GM19397 (cell line): ENCODE data around the gene A2ML1.
"Not testable (repeated sequence)": the region's sequence is repeated elsewhere in the genome, so short reads cannot be mapped to it uniquely, and the experiment has no call there.

Experiments
- ATAC-seq: cut with Tn5 transposase; IDR thresholded peaks from one replicate; pipeline ENCODE4 v1.9.1; 2021; ENCODE audit warnings: mild to moderate bottlenecking, moderate library complexity; ENCODE audit not compliant: unreplicated experiment

A2ML1 gene

DNA sequence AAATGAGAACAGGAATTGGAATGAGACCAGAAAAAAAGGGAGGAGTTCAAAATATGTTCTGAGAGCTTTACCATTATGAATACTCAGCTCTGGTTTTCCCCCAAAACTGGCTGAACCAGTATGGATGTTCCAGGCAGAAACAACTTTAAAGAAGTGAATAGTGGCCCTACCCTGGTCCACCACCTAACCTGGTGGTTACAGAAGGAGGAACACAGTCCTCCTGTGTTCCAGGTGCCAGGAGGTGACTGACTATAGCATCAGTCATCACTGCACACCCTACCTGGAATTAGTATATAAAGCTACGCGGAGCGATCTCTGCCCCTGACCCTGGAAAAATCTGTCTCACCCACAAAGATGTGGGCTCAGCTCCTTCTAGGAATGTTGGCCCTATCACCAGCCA is at the start of gene A2ML1:
Gene A2ML1 (plus strand): TSS at position 324 of the 400 bp plus-strand sequence. CDS start 31 bp downstream, at position 355.
- ATAC-seq: no peak

DNA sequence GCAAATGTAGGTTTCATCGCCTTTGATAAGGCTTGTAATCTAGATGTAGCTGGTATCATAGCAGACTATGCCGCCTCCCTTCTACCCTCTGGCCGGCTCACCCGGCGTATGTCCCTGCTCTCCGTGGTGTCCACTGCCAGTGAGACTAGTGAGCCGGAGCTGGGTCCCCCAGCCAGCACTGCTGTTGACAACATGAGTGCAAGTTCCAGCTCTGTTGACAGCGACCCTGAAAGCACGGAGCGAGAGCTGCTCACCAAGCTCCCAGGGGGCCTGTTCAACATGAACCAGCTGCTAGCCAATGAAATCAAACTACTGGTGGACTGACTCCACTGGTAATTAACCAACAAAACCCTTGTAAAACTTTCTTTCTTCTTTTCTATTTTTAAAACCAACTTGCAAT is 49.0 kb upstream of the A2ML1 start:
- ATAC-seq: no peak

DNA sequence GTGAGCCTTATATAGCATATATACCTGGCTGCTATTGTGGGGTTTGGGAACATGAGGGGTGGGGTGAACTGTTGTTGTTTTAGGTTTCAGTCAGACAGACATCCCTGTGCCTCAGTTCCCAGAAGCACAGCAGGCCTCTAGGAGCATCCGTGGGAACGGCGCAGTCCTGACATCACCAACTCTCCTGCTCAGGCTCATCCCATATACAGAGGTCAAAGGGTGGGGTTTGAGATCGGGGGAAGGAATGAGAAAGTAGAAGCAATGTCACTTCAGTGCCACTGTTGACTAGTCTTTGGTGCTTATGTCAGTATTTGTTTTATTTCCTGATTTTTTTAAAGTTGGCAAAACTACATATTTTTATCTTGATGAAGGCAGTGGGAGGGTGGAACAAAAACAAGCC is 43.1 kb upstream of the A2ML1 start:
- ATAC-seq: no peak

DNA sequence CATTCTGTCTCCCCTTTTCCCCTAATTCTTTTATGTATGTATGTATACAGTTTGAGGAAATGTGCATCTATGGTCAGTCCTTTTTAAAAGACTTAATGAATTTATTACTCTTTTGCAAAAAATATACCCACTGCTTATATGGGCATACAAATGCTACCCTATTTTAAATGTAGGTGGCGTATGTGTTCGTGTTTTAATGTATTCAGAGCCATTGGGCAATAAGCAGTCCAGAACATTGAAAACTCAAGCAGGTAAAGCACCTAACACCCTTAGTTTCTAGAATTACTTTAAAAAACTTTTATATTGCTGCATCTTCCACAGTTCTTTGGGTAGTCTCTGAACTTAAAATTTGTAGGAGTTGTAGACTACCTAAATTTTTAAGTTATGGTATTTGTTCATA is 42.6 kb upstream of the A2ML1 start:
- no peak for ATAC-seq

DNA sequence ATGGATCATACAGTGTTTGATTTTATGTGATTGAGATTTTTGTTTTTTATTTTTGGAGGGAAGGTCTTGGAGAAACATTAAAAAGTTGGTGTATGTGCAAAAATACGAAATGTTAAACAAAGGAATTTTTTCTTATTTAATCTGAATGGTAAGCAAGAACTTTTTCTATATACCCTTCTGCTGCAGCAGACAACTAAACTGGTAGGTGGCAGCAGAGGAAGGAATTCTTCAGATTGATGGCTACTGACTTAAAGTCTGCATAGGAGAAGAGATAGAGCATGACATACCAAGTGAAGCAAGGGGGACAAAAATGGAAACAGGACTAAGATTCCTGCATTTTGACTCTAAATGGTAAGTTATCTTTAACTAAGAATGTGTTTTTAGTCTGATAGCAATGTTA is 42.0 kb upstream of the A2ML1 start:
- ATAC-seq: no peak

DNA sequence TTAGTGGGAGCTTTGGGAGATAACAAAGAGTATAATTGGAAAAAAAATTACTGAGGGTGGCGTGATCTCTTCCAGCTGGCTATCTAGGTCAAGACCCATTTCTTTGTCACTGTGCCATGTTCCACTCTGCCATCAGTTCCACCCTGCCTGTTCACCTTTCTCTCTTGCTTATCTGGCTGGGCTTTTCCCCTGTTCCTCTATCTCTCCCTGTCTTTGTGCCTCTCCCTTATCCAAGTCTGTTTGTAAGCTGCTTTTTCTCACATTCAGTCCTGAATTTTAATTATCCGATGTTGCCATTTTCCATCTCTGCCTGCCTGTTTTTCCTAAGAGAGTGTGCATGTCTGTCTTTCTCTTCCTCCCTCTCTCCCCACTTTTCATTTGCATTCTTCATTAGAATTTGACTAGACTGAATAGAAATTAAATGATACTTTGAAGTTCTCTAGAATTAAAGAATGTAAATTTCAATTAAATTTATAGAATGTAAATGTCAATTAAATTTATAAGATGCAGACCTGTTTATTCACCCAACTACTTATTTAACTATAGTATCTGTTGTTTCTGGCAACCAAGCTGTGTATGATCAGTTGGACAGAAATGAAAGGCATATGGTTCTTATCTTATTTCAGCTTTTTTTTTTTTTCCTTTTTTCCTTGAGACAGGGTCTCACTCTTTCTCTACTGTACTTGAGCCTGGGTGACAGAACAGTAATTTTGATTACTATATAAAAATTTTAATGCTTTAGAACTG is 40.9 kb upstream of the A2ML1 start:
- ATAC-seq: no peak

DNA sequence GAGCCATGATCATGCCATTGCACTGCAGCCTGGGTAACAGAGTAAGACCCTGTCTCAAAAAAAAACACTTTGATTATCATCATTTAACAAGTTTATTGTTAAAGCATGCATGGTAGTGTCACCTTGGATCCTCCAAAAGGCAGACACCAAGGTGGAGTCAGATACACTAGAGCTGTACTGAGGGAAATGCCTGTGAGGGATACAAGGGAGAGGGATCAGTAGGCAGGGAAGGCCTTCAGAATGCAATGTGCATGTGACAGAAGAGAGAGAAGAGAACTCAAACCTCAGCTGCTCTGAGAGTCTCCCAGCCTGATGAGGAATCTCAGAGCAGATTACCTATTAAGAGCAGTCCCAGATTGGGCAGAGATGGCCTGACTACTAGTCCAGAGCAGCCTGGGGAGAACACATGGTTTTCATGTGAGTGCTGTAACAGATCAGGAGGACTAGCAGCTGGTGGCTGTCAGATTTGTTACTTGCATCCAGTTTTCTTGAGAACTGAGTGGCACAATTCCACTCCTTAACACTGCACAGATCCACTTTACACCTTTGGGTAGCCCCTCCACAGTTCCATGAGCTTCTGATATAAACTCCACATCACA is 38.0 kb upstream of the A2ML1 start:
- ATAC-seq: no peak

DNA sequence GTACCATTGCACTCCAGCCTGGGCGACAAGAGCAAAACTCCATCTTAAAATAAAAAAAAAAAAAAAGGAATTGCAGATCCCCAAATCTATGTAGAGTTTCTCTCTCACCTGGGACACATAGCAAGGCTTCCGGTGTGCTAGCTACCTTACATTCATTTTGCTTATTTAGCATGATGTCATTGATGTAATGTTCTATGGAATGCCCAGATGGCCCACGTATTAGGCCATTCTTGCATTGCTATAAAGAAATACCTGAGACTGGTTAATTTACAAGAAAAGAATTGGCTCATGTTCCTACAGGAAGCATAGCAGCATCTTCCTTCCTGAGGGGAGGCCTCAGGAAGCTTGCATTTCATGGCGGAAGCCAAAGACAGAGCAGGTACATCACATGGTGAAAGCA is 36.9 kb upstream of the A2ML1 start:
- ATAC-seq: no peak

DNA sequence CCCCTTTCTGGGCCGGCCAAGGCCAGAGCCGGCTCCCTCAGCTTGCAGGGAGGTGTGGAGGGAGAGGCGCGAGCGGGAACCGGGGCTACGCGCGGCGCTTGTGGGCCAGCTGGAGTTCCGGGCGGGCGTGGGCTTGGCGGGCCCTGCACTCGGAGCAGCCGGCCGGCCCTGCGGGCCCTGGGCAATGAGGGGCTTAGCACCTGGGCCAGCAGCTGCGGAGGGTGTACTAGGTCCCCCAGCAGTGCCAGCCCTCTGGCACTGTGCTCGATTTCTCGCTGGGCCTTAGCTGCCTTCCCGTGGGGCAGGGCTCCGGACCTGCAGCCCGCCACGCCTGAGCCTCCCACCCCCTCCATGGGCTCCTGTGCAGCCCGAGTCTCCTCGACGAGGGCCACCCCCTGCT is 35.2 kb upstream of the A2ML1 start:
- not testable (repeated sequence) for ATAC-seq

DNA sequence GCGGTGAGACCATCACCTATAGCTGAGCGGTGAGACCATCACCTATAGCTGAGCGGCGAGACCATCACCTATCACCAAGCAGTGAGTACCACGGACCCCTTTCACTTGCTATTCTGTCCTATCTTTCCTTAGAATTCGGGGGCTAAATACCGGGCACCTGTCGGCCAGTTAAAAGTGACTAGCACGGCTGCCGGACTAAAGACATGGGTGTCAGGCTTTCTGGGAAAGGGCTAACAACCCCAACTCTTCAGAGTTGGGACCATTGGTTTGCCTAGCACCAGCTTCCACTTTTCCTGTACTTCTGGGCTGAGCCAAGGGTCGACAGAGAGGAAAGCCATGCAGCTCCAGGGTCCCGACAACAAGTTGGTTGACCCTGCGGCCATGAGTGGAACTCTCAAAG is 33.7 kb upstream of the A2ML1 start:
- not testable (repeated sequence) for ATAC-seq

DNA sequence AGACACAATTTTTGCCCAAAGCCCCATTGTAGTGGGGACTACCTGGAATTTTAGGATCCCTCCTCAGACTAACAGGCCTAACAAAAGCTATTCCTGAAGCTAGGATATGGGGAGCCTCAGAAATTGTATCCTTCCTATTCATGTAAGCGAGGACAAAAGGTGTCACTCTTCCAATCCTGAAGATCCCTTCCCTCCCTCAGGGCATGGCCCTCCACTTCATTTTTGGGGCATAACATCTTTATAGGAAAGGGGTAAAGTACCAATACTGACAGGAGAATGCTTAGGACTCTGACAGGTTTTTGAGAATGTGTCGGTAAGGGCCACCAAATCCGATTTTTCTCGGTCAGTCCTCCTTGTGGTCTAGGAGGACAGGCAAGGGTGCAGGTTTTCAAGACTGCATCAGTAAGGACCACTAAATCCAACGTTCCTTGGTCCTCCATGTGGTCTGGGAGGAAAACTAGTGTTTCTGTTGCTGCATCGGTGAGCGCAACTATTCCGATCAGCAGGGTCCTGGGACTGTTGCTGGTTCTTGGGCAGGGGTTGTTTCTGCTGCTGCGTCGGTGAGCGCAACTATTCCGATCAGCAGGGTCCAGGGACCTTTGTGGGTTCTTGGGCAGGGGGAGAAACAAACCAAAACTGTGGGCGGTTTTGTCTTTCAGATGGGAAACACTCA is 32.9 kb upstream of the A2ML1 start:
- ATAC-seq: not testable (repeated sequence)

DNA sequence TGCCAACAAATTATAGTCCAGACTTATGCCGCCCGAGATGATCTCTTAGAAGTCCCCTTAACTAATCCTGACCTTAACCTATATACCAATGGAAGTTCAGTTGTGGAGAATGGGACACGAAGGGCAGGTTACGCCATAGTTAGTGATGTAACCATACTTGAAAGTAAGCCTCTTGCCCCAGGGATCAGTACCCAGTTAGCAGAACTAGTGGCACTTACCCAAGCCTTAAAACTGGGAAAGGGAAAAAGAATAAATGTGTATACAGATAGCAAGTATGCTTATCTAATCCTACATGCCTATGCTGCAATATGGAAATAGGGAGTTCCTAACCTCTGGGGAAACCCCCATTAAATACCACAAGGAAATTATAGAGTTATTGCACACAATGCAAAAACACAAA is 29.2 kb upstream of the A2ML1 start:
- ATAC-seq: not testable (repeated sequence)

DNA sequence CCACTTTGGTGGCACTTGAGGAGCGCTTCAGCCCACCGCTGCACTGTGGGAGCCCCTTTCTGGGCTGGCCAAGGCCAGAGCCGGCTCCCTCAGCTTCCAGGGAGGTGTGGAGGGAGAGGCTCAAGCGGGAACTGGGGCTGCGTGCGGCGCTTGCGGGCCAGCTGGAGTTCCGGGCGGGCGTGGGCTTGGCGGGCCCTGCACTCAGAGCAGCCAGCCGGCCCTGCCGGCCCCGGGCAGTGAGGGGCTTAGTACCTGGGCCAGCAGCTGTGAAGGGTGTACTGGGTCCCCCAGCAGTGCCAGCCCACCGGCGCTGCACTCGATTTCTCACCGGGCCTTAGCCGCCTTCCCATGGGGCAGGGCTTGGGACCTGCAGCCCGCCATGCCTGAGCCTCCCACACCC is 27.8 kb upstream of the A2ML1 start:
- not testable (repeated sequence) for ATAC-seq

DNA sequence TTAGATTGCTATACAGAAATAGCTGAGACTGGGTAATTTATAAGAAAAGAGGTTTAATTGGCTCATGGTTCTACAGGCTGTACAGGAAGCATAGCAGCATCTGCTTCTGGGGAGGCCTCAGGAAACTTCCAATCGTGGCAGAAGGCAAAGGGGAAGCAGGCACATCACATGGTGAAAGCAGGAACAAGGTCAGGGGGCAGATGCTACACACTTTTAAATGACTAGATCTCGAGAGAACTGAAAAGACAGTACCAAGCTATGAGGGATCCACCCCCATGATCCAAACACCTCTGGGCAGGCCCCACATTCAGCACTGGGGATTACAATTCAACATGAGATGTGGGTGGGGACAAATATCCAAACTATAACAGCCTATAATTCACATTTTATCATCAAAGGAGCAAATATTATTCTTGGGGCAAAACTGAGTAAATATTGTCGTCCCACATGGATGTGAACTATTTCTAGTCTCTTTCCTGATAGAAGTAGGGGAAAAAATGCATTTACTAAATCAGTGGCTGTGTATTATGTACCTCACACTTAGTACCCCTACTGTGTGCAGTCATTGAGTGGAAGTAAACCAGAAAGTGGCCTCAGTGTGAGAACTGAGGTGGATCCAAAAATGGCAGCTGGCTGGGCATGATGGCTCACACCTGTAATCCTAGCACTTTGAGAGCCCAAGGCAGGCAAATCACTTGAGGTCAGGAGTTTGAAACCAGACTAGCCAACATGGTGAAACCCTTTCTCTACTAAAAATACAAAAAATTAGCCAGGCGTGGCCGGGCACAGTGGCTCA is 25.4 kb upstream of the A2ML1 start:
- no peak for ATAC-seq

DNA sequence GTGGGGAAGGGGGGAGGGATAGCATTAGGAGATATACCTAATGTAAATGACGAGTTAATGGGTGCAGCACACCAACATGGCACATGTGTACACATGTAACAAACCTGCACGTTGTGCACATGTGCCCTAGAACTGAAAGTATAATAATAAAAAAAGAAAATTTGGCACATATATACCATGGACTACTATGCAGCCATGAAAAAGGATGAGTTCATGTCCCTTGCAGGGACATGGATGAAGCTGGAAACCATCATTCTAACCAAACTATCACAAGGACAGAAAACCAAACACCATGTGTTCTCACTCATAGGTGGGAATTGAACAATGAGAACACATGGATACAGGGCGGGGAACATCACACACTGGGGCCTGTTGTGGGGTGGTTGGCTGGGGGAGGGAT is 21.2 kb upstream of the A2ML1 start:
- not testable (repeated sequence) for ATAC-seq

DNA sequence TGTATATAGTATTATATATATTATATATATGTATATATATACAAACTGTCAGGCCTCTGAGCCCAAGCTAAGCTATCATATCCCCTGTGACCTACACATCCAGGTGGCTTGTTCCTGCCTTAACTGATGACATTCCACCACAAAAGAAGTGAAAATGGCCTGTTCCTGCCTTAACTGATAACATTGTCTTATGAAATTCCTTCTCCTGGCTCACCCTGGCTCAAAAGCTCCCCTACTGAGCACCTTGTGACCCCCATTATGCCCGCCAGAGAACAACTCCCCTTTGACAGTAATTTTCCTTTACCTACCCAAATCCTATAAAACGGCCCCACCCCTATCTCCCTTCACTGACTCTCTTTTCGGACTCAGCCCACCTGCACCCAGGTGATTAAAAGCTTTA is 17.6 kb upstream of the A2ML1 start:
- not testable (repeated sequence) for ATAC-seq

DNA sequence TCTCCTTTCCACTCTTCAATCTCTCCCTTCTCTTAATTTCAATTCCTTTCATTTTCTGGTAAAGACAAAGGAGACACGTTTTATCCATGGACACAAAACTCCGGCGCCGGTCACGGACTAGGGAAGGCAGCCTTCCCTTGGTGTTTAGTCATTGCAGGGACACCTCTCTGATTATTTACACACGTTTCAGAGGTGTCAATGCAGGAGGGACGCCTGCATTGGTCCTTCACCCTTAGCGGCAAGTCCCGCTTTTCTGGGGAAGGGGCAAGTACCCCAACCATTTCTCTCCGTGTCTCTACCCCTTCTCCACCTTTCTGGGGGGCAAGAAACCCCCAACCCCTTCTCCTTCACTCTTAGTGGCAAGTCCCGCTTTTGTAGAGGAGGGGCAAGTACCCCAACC is 16.9 kb upstream of the A2ML1 start:
- not testable (repeated sequence) for ATAC-seq

DNA sequence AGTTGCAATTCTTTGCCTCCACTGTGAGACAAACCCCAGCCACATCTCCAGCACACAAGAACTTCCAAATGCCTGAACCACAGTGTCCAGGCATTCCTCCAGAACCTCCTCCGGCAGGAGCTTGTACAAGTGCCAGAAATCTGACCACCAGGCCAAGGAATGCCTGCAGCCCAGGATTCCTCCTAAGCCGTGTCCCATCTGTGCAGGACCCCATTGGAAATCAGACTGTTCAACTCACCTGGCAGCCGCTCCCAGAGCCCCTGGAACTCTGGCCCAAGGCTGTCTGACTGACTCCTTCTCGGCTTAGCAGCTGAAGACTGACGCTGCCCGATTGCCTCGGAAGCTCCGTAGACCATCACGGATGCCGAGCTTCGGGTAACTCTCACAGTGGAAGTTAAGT is 15.3 kb upstream of the A2ML1 start:
- ATAC-seq: not testable (repeated sequence)

DNA sequence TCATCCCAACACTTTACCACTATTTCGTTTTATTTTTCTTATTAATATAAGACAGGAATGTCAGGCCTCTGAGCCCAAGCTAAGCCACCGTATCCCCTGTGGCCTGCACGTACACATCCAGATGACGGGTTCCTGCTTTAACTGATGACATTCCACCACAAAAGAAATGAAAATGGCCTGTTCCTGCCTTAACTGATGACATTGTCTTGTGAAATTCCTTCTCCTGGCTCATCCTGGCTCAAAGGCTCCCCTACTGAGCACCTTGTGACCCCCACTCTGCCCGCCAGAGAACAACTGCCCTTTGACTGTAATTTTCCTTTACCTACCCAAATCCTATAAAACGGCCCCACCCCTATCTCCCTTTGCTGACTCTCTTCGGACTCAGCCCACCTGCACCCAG is 12.3 kb upstream of the A2ML1 start:
- ATAC-seq: not testable (repeated sequence)

DNA sequence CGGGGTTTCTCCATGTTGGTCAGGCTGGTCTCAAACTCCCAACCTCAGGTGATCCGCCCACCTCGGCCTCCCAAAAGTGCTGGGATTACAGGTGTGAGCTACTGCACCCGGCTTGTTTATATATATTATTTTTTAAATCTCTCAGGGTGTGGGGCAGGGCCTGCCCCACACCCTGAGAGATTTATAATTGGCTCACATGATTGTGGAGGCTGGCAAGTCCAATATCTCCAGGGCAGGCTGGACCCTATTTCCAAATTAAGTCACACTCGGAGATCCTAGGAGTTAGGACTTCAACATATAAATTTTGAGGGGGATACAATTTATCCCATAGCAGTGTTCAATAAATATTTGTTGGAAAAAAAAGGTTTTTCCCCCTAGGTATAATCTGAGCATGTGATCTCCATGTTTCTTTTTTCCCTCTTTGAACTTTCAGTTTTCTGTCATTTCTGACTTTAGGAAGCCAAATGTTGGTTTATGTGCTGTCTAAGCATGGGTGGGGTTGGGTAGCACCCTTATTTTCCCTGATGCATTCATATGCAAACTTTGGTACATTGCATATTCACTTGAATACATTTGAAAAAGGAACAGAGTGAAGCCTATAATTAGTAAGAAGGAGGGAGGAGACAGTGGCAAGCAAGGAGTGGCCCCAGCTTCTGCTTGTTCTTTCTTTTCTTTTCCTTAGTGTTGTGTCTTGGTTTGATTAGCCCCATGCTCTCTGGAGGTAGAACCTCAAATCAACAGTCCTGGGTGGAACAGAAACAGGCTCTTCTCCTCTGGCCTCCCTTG is 8.7 kb upstream of the A2ML1 start:
- ATAC-seq: no peak
